Muscle of back (tissue), 13 donors: ENCODE results near the gene ZNF512. TPM values are rescaled to one million over a fixed set of nuclear protein-coding genes. Genes with fewer than 3 reads are reported as not detected.
"Not testable (repeated sequence)": the region's sequence is repeated elsewhere in the genome, so short reads cannot be mapped to it uniquely, and the experiment has no call there.

Experiments
- DNase-seq, 3 donors: peaks; one replicate each; pipeline versions ENCODE4 v3.0.0 to v3.0.0-alpha.2; 2013
- long read RNA-seq, 9 donors: transcript quantifications; one replicate each; lab custom pipeline, GENCODE V29; 2026
- polyA plus RNA-seq, 10 donors: library from polyadenylated mRNA; unstranded; fragments of 120-200 nt; gene quantifications; one replicate each; pipeline ENCODE4 v1.2.1, GENCODE V29; 2013; ENCODE audit not compliant: insufficient read length in 10 of 10

Gene ZNF512, protein sequence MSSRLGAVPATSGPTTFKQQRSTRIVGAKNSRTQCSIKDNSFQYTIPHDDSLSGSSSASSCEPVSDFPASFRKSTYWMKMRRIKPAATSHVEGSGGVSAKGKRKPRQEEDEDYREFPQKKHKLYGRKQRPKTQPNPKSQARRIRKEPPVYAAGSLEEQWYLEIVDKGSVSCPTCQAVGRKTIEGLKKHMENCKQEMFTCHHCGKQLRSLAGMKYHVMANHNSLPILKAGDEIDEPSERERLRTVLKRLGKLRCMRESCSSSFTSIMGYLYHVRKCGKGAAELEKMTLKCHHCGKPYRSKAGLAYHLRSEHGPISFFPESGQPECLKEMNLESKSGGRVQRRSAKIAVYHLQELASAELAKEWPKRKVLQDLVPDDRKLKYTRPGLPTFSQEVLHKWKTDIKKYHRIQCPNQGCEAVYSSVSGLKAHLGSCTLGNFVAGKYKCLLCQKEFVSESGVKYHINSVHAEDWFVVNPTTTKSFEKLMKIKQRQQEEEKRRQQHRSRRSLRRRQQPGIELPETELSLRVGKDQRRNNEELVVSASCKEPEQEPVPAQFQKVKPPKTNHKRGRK
- 10 to 100 TPM; 37.1 to 50.7 (median 42.8) TPM for polyA plus RNA-seq
- long read RNA-seq, donor 1, partial matches to known transcripts: 0 of 4 reads
- long read RNA-seq, donor 1, other reads (novel, unspliced or antisense): 0 of 4 reads
- long read RNA-seq, donor 2, partial matches to known transcripts: 0 of 6 reads
- long read RNA-seq, donor 2, other reads (novel, unspliced or antisense): 0 of 6 reads
- long read RNA-seq, donor 3: 0 reads
- long read RNA-seq, donor 4, partial matches to known transcripts: 21 of 23 reads
- long read RNA-seq, donor 4, other reads (novel, unspliced or antisense): 0 of 23 reads
- long read RNA-seq, donor 5, partial matches to known transcripts: 0 of 6 reads
- long read RNA-seq, donor 5, other reads (novel, unspliced or antisense): 0 of 6 reads
- long read RNA-seq, donor 6, partial matches to known transcripts: 0 of 4 reads
- long read RNA-seq, donor 6, other reads (novel, unspliced or antisense): 0 of 4 reads
- long read RNA-seq, donor 7, partial matches to known transcripts: 0 of 4 reads
- long read RNA-seq, donor 7, other reads (novel, unspliced or antisense): 0 of 4 reads
- long read RNA-seq, donor 8, partial matches to known transcripts: 0 of 5 reads
- long read RNA-seq, donor 8, other reads (novel, unspliced or antisense): 0 of 5 reads
- long read RNA-seq, donor 9: 0 reads

DNA sequence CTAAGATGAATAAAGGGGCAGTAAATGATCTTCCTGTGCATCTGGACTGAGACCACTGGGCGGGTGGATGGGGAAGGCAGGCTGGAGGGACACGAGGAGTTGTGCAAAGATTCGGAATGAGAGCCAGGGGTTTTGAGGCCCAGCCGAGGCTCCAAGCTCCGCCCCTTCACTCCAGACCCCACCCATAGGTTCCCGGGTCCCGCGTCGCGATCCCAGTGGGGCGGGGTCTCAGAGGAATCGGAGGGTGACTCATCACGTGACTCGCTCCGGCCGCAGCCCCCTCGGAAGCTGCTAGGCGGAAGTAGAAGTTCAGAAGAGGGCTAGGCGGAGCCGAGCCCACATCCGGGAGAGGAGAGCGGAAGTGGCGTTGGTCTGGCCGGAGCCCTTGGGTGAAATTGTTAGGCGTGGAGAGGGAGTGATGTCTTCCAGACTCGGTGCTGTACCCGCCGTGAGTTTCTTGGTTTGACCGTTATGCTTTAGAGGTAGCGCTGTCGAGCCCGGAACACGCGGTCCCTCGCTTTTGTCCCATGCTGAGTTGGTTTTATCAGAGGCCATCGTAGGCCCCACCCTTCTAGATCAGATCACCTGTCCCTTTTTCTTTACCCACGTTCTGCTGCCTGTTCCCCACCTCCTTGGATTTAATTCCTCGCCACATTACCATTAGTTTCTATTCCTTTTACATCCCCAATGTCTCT is at the start of gene ZNF512:
TSS of gene ZNF512 (plus strand) at position 348 of the 695 bp plus-strand sequence. CDS start at position 419, 71 bp downstream.
- peak; percentile 91 to 95 (median 91) for DNase-seq

DNA sequence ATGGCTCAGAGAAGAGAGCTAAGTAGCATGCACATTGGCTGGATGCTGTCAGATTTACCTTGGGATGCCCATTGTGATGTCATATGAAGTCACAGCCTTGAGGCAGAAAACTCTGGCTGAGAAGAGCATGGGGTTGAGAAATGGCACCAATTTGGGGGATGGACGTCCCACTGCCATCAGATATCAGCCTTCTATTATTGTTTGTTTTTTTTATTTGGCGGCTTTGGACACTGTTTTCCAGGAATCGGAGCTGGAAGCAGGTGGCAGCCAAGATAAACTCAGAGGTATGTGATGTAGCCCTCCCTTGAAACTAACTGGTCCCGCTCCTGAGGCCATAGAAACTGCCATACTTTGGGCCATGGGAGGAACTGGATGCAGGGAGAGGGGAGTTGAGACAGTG is 45.6 kb upstream of the ZNF512 start:
- no peak for DNase-seq

DNA sequence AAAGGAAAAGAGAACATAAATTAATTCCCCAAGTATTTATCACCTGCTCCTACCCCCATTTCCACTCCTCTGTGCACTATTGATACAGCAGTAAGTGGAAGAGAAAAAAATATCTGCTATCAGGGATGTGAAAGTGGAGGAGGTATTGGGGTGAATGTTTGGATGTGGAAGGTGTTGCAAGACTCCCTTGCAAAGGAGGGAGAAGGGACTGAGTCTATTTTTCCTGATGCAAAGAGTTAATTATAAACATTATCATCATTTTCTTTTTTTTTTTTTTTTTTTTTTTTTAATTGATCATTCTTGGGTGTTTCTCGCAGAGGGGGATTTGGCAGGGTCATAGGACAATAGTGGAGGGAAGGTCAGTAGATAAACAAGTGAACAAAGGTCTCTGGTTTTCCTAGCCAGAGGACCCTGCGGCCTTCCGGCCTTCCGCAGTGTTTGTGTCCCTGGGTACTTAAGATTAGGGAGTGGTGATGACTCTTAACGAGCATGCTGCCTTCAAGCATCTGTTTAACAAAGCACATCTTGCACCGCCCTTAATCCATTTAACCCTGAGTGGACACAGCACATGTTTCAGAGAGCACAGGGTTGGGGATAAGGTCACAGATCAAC is 43.9 kb upstream of the ZNF512 start:
- not testable (repeated sequence) for DNase-seq

DNA sequence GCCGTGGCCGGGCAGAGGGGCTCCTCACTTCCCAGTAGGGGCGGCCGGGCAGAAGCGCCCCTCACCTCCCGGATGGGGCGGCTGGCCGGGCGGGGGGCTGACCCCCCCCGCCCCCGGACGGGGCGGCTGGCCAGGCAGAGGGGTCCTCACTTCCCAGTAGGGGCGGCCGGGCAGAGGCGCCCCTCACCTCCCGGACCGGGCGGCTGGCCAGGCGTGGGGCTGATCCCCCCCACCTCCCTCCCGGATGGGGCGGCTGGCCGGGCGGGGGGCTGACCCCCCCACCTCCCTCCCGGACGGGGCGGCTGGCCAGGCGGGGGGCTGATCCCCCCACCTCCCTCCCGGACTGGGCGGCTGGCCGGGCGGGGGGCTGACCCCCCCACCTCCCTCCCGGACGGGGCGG is 43.2 kb upstream of the ZNF512 start:
- DNase-seq: not testable (repeated sequence)

DNA sequence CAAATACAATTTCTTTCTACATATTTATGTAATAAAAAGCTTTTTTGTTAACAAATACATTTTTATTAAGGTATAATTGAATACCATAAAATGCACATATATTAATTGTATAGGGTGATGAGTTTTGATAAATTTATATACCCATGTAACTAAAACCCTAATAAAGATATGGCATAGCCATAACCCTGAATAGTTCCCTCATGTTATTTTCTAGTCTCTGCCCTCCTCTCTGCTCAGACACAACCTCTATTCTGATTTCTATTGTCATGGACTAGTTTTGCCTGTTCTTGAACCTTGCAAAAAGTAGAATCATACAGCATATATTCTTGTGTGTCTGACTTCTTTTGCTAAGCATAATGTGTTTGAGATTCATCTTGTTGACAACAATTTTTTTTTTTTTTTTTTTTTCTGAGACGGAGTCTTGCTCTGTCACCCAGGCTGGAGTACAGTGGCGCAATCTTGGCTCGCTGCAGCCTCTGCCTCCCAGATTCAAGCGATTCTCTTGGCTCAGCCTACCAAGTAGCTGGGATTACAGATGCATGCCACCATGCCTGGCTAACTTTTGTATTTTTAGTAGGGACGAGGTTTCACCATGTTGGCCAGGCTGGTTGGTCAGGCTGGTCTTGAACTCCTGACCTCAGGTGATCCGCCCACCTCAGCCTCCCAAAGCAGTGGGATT is 38.6 kb upstream of the ZNF512 start:
- no peak for DNase-seq

DNA sequence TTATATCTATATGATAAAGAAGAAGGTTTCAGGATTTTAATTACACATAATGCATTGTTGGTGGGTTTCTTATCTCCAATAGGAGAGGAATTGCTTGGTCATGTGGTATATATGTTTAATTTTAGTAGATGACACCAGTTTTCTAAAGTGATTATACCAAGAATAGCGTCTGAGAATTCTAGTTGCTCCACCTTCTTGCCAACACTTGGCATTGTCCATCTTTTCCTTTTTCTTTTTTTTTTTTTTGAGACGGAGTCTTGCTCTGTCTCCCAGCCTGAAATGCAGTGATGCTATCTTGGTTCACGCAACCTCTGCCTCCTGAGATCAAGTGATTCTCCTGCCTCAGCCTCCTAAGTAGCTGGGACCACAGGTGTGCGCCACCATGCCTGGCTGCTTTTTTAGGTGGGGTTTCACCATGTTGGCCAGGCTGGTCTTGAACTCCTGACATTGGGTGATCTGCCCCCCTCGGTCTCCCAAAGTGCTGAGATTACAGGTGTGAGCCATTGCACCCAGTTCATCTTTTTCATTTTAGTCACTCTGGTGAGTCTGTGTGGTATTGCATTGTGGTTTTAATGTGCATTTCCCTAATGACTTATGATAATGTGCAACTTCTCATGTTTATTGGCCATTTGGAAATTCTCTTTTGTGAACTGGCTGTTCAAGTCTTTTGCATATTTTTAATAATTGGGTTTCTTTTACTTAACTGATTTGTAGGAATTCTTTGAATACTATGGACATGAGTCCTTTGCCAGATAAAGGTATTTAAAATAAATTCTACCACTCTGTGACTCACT is 37.3 kb upstream of the ZNF512 start:
- peak in 1 of 3 donors; percentile 4 for DNase-seq

DNA sequence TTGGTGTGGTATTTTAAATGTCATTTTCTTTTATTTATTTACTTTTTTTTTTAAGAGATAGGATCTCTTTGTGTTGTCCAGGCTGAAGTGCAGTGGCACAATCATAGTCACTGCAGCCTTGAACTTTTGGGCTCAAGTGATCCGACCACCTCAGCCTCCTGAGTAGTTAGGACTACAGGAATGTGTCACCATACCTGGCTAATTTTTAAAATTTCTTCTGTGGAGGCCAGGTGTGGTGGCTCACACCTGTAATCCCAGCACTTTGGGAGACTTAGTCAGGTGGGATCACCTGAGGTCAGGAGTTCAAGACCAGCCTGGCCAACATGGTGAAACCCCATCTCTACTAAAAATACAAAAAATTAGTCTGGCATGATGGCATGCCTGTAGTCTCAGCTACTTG is 33.5 kb upstream of the ZNF512 start:
- DNase-seq: no peak

DNA sequence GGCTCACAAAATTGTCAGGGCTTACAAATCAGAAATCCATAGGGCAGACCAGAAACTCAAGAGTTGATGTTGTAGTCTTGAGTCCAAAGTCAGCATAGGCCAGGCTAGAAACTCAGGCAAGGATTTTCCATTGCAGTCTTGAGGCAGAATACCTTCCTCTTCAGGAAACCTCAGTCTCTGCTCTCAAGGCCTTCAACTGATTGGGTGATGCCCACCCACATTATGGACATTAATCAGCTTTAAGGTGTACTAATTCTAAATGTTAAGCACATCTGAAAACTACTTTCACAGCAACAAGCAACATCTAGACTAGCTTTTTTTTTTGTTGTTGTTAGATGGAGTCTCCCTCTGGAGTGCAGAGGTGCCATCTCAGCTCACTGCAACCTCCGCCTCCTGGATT is 31.3 kb upstream of the ZNF512 start:
- DNase-seq: no peak

DNA sequence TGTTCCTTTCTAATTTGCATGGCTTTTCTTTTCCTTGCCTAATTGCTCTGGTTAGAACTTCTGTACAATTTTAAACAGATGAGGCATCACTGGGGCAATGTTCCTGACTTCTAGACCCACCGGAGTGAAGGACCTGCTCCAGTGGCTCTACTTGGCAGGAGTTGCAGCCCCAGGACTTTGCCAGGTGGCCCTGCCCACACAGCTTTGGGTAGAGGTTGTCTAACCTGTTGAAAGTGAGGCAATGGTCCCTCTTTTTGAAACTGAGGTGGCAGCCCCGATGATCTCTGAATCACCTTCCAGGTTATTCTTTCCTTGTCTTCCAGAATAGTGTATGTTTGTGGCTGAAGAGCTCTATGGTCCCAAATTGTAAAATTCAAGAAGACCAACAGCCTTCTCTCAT is 29.9 kb upstream of the ZNF512 start:
- no peak for DNase-seq

DNA sequence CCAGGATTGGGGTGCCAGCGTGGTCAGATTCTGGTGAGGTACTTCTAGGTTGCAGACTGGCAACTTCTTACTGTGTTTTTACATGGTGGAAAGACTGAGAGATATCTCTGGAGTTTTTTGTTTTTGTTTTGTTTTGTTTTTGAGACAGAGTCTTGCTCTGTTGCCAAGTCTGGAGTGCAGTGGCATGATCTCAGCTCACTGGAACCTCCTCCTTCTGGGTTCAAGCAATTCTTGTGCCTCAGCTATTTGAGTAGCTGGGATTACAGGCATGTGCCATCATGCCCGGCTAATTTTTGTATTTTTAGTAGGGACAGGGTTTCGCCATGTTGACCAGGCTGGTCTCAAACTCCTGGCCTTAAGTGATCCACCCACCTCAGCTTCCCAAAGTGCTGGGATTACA is 28.4 kb upstream of the ZNF512 start:
- not testable (repeated sequence) for DNase-seq

DNA sequence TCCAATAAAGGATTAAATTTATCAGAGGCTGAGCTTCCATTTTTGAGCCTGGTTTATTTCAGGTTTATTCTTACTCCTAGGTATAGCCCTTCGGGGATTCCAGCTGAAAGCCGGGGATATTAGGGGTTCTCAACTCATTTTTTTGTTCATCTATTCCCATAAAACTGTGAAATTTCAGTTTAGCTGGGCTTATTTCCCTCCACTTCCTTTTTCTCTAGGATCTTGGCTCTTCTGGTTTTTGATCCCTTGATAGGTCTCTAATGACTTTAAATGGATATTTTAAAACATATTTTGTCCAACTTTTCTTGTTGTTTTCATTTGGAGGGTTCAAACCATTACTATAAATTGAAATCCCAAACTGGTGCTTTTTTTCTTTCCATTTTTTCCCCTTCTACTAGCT is 23.6 kb upstream of the ZNF512 start:
- DNase-seq: no peak

DNA sequence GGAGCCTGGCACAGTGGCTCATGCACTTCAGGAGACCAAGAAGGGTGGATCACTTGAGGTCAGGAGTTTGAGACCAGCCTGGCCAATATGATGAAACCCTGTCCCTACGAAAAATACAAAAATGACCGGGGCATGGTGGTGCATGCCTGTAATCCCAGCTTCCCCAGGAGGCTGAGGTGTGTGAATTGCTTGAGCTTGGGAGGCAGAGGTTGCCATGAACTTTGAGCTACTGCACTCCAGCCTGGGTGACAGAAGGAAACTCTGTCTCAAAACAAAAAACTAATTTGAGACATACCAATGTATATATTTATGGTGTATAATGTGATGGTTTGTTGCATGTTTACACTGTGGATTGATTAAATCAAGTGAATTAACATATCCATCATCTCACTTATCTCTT is 21.8 kb upstream of the ZNF512 start:
- DNase-seq: no peak

DNA sequence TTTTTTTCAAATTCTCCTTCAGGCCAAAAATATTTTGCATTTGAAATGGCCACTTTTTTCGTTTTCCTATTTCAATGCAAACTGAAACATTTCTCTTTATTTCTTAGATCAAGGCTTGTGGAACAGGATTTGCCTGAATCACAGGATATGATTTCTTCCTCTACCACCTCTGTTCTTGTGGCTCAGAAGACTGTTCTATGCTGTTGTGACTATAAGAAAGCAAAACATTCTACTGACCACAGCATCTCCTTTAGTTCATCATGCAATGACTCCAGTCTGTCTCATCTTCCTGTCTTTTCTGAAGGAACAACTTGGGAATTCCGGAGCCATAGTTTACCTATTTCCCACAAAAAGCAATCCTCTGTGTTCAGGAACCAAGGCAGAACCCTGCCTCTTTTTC is 16.2 kb upstream of the ZNF512 start:
- DNase-seq: peak in 1 of 3 donors; percentile 48

DNA sequence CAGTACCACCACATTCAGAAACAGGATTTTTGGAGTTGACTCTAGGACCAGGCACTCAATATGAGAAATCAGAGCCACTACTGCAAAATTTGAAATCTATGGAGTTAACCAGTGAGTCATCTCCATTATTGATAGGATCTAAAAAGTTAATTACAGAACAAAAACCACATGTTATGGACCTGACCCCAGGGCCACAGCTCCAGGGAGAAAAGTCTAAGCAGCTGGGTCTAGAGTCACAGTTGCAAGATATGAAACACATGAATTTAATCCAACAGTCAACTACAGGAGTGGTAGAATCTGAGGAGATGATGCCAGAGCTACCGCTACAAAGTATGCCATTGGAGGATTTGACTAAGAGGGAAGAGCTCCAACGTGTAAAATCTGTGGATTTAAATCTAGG is 13.4 kb upstream of the ZNF512 start:
- no peak for DNase-seq

DNA sequence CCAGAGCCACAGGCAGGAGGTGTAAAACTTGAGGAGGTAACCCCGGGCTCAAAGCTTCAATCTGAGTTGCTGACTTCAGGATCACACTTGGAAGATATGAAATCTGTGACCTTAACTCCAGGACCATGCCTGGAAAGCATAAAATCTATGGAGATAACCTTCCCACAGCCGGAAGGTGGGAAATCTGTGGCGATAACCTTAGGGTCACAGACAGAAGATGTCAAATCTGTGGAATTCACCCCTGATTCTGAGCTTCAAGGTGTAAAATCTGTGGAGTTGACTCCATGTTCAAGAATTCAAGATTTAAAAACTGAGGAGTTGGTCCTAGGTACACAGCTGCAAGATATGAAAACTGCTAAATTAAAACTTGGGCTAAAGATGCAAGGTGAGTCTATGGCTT is 11.6 kb upstream of the ZNF512 start:
- no peak for DNase-seq

DNA sequence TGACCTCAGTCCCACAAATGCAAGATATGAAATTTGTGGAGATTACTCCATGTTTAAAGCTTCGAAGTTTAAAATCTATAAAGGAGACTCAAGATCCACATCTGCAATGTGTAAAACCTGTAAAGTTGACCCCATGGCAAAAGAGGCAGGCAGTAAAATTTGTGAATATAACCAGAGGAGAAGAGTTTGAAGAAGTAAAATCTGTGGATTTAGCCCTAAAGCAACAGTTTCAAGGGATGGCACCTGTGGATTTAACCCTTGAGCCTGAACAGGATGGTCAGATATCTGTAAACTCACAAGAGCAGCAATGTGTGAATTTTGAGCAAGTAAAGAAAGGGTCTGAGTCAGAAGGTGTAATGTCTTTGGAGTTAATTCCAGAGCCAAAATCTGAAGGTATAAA is 11.2 kb upstream of the ZNF512 start:
- DNase-seq: no peak

DNA sequence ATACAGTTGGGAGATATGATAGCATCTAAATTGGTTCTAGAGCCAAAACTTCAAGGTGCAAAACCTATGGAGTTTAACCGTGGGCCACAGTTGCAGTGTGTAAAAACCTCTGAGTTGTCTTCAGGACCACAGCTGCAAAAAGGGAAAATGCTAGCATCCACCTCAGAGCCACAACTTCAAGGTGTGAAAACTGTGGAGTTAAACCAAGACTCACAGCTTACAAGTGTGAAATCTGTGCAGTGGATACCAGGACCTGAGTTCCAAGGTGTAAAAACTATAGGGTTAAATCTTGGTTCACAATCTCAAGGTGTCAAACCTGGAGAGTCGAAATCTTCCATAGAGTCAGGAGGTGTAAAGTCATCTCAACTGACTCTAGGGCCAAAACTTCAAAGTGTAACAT is 10.4 kb upstream of the ZNF512 start:
- DNase-seq: no peak

DNA sequence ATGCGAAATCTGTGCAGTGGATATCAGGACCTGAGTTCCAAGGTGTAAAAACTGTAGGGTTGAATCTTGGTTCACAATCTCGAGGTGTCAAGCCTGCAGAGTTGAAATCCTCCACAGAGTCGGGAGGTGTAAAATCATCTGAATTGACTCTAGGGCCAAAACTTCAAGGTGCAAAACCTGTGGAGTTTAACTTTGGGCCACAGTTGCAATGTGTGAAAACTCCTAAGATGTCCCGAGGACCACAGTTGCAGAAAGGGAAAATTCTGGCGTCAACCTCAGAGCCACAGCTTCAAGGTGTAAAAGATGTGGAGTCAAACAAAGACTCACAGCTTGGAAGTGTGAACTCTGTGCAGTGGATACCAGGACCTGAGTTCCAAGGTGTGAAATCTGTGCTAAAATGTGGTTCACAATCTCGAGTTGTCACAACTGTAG is 9.8 kb upstream of the ZNF512 start:
- no peak for DNase-seq

DNA sequence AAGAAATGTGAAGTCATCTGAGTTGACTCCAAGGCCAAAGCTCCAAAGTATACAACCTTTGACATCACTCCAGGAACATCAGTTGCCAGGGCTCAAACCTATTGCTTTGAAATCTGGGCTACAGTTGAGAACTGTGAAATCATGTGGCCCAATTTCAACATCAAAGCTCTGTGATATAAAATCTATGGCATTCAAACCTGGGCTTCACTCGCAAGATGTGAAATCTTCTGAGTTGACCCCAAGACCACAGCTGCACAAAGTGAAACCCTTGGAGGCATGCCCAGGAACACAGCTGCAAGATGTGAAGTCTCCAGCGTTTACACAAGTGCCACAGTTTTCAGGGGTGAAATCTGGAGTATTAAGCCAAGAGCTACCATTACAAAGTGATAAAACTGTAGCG is 9.4 kb upstream of the ZNF512 start:
- peak; percentile 22 to 33 (median 22) for DNase-seq
